MM.1S (cell line): ENCODE measurements around the gene IL11.

Source experiments
- DNase-seq: peaks from one replicate; pipeline ENCODE4 v3.0.0-alpha.2; 2015
- H2AFZ ChIP-seq: fragments of 300-600 bp; sonication (generic); 2 replicates; pipeline ENCODE4 v1.6.0; 2016; ENCODE audit warnings: antibody characterized with exemption, low read length
- H3F3A ChIP-seq: fragments of 300-600 bp; sonication (generic); 2 replicates; pipeline ENCODE4 v1.6.1; 2016; ENCODE audit warnings: mild to moderate bottlenecking, antibody characterized with exemption, low read length, moderate library complexity, mixed read lengths; ENCODE audit not compliant: insufficient read depth
- H3K27ac ChIP-seq: fragments of 300-600 bp; sonication (generic); 2 replicates; pipeline ENCODE4 v1.5.1; 2016; ENCODE audit warnings: mild to moderate bottlenecking, low read length
- H3K27me3 ChIP-seq: fragments of 300-600 bp; sonication (generic); replicated peaks from 2 replicates; pipeline ENCODE4 v1.6.0; 2016; ENCODE audit warnings: low read length; ENCODE audit not compliant: insufficient read depth
- H3K36me3 ChIP-seq: fragments of 300-600 bp; sonication (generic); replicated peaks from 2 replicates; pipeline ENCODE4 v1.6.1; 2016; ENCODE audit warnings: mild to moderate bottlenecking, low read length, mixed read lengths; ENCODE audit not compliant: insufficient read depth
- H3K4me1 ChIP-seq: fragments of 300-600 bp; sonication (generic); 2 replicates; pipeline ENCODE4 v1.6.1; 2016; ENCODE audit warnings: low read length, mixed read lengths
- H3K4me2 ChIP-seq: fragments of 300-600 bp; sonication (generic); 2 replicates; pipeline ENCODE4 v1.6.0; 2016; ENCODE audit warnings: low read depth, low read length
- H3K4me3 ChIP-seq: fragments of 300-600 bp; sonication (generic); 2 replicates; pipeline ENCODE4 v1.5.1; 2016; ENCODE audit warnings: low read length, mixed read lengths
- H3K79me2 ChIP-seq: fragments of 300-600 bp; sonication (generic); 2 replicates; pipeline ENCODE4 v1.6.1; 2016; ENCODE audit warnings: mixed run types, low read length, mixed read lengths
- H3K9ac ChIP-seq: fragments of 300-600 bp; sonication (generic); 2 replicates; pipeline ENCODE4 v1.6.1; 2016; ENCODE audit warnings: low read length, mixed read lengths
- H3K9me2 ChIP-seq: fragments of 300-600 bp; sonication (generic); replicated peaks from 2 replicates; pipeline ENCODE4 v1.6.1; 2016; ENCODE audit warnings: mild to moderate bottlenecking, low read length, mixed read lengths; ENCODE audit not compliant: insufficient read depth
- H3K9me3 ChIP-seq: fragments of 300-600 bp; sonication (generic); replicated peaks from 2 replicates; pipeline ENCODE4 v1.6.1; 2016; ENCODE audit warnings: mild to moderate bottlenecking, low read length, mixed read lengths; ENCODE audit not compliant: insufficient read depth
- H4K20me1 ChIP-seq: fragments of 300-600 bp; sonication (generic); 2 replicates; pipeline ENCODE4 v1.6.1; 2016; ENCODE audit warnings: mild to moderate bottlenecking, low read length, moderate library complexity, mixed read lengths; ENCODE audit not compliant: insufficient read depth
- EZH2 ChIP-seq: fragments of 300-600 bp; sonication (generic); optimal IDR thresholded peaks from 2 replicates; pipeline ENCODE3; 2017; ENCODE audit warnings: low read depth, mild to moderate bottlenecking, antibody characterized with exemption, low read length, mixed read lengths
- EZH2phosphoT487 ChIP-seq: fragments of 300-600 bp; sonication (generic); IDR thresholded peaks from 2 replicates; pipeline ENCODE4 v1.6.1; 2018; ENCODE audit warnings: antibody characterized with exemption, low read length
- TF ChIP-seq, protein P1 (sequence below): fragments of 300-600 bp; sonication (generic); IDR thresholded peaks from 2 replicates; pipeline ENCODE4 v1.5.1; 2016; ENCODE audit warnings: antibody characterized with exemption, low read length, mixed read lengths

Gene IL11

DNA sequence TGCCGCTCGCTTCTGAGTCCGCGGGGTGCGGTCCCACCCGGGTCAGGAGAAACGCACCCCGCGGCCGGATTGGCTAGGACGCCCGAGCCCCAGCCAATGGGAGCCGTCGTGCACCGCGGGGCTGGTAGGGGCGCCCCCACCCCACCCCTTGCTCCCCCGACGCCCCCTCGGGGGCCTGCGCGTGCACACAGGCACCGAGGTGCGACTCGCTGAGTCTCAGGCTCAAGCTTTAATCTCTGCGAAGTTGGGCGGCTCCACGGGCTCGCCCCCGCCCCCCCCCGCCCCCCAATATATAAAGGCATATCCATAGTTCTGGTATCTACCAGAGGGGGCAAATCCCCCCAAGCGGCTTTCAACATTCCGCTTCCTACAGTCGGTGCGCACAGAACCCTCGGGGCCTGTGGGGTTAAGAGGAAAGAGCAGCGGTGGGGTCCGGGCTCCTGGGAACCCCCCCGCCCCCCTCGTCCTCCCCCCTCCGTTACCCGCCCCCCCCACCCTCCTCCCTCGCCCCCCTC lies 15.5 kb downstream of the IL11 start, which contains the start of gene COX6B2:
Gene COX6B2, minus strand, starts transcription at position 22 of the 515 bp plus-strand sequence. CDS start 198 bp downstream, outside the sequence.
- Histone ChIP-seq H3K27me3 (peaks cover 66% of the 10 kb centered on the region), H3K4me3 (peak within 1 kb of the TSS; percentile 34; the same call in 1 of the 2 replicates), H4K20me1 (no peaks in the 10 kb centered on the region), H3F3A (no peaks in the 10 kb centered on the region; the same call in 1 of the 2 replicates), H3K79me2 (no peaks in the 10 kb centered on the region), H3K4me2 (peak within 1 kb of the TSS; percentile 60), H3K9me2 (no peaks in the 10 kb centered on the region), H3K27ac (no peak within 1 kb of the TSS), H3K4me1 (peaks cover 5% of the 10 kb centered on the region), H3K36me3 (no peaks in the 10 kb centered on the region), H3K9ac (no peak within 1 kb of the TSS), H3K9me3 (no peaks in the 10 kb centered on the region), H2AFZ (peak within 1 kb of the TSS; percentile 4; the same call in 1 of the 2 replicates)
- DNase-seq = no peak
- no peak for TF ChIP-seq EZH2phosphoT487
- no peak for TF ChIP-seq EZH2
- TF ChIP-seq, protein P1, sequence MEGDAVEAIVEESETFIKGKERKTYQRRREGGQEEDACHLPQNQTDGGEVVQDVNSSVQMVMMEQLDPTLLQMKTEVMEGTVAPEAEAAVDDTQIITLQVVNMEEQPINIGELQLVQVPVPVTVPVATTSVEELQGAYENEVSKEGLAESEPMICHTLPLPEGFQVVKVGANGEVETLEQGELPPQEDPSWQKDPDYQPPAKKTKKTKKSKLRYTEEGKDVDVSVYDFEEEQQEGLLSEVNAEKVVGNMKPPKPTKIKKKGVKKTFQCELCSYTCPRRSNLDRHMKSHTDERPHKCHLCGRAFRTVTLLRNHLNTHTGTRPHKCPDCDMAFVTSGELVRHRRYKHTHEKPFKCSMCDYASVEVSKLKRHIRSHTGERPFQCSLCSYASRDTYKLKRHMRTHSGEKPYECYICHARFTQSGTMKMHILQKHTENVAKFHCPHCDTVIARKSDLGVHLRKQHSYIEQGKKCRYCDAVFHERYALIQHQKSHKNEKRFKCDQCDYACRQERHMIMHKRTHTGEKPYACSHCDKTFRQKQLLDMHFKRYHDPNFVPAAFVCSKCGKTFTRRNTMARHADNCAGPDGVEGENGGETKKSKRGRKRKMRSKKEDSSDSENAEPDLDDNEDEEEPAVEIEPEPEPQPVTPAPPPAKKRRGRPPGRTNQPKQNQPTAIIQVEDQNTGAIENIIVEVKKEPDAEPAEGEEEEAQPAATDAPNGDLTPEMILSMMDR = no peak

DNA sequence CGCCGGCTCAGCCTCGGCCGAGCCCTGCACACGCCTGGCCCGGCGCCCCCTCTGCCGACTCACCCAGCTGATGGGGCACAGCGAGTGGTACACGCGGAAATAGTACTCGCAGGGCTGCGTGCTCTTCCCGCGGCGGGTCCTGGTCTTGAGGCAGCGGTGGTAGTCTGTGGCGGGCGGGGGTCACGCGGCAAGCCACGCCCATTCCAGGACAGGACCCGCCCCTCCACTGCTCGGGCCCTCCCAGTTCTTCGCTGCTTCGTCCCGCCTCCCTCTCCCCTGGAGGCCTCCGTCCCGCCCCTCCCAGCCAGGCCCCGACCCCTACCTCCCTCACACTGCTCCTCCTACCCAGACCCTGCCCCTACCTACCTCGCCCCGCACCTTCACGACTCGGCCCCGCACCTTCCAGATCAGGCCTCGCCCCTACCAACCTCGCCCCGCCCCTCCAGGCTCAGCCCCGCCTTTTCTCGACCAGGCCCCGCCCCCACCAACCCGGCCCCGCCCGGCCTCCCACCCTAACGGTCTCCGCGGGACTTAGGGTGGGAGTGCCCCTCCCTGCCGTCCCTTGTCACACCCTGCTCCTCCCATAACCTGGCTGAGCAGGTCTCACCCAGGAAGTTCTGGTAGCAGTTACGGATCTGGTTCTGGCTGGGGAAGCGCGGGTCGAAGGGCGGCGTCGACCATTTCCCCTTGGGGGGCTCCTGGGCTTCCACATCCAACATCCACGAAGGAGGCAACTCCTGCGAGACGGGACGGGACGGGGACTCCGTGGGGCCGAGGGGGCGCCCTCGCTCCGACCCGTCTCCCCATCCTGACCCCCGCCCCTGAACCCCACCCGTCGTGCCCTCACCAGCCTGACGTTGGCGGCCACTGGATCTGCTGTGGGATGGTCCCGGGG lies 16.2 kb downstream of the IL11 start:
- no peaks in the 10 kb centered on the region for H3K9me3 ChIP-seq
- no peaks in the 10 kb centered on the region for H3K36me3 ChIP-seq
- TF ChIP-seq, protein P1 = no peak
- TF ChIP-seq EZH2 = no peak
- no peak for TF ChIP-seq EZH2phosphoT487
- H4K20me1 ChIP-seq = no peaks in the 10 kb centered on the region
- H3K27ac ChIP-seq = no peak overlapping the region
- peaks cover 66% of the 10 kb centered on the region for H3K27me3 ChIP-seq
- H3K9me2 ChIP-seq = no peaks in the 10 kb centered on the region
- H3K4me1 ChIP-seq = no peaks in the 10 kb centered on the region
- H3K79me2 ChIP-seq = no peaks in the 10 kb centered on the region
- peak overlapping the region; percentile 60 for H3K4me2 ChIP-seq
- H3F3A ChIP-seq = no peaks in the 10 kb centered on the region; the same call in 1 of the 2 replicates
- H2AFZ ChIP-seq = peak overlapping the region; percentile 4; the same call in 1 of the 2 replicates
- H3K4me3 ChIP-seq = peak overlapping the region; percentile 34; the same call in 1 of the 2 replicates
- H3K9ac ChIP-seq = no peak overlapping the region
- no peak for DNase-seq

DNA sequence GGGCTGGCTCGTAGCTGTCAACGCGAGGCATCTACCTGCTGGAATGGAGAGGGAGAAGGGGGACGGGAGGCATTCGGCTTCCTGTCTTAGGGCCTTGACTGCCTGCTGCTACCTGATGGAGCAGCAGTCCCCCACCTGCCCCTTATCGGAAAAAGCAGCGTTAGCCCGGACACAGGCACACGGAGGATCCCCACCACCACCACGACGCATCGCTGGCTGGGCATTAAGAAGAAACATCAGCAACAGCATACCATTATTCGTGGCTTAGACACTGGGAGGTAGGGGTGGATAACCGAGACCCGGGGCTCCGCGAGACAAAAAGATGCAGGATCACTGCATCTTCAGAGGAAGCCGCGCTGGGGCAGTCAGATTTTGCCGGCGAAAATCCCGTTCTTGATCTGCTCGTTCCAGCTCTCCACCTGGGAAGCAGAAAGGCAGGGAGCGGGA lies 16.9 kb downstream of the IL11 start:
- Histone ChIP-seq H3K9me2 (no peaks in the 10 kb centered on the region), H3K4me2 (peak overlapping the region; percentile 60), H3K36me3 (no peaks in the 10 kb centered on the region), H4K20me1 (no peaks in the 10 kb centered on the region), H3K4me1 (no peaks in the 10 kb centered on the region), H3K9me3 (no peaks in the 10 kb centered on the region), H2AFZ (0 out of 2 replicates have a peak overlapping the region, but pooled peaks have one; percentile 4), H3K27me3 (peaks cover 66% of the 10 kb centered on the region), H3K27ac (no peak overlapping the region), H3K79me2 (no peaks in the 10 kb centered on the region), H3K9ac (no peak overlapping the region), H3F3A (no peaks in the 10 kb centered on the region; the same call in 1 of the 2 replicates), H3K4me3 (peak overlapping the region; percentile 34; the same call in 1 of the 2 replicates)
- no peak for DNase-seq
- TF ChIP-seq, protein P1 = no peak
- TF ChIP-seq EZH2 (peak; percentile 55), EZH2phosphoT487 (no peak)
